ENCODE data around the gene B3GAT1. TPM values are rescaled to one million over a fixed set of nuclear protein-coding genes. Genes with fewer than 3 reads are reported as not detected.

B3GAT1 gene
- total RNA-seq, 1 donor from 2014 or later: 1.9 TPM

GRCh38 chr11:134385774-134386565, 26.1 kb downstream of the B3GAT1 start:
- no peaks in the 10 kb centered on the region for H3K36me3 ChIP-seq (ENCODE audit: insufficient read depth, low read length)

GRCh38 chr11:134385171-134385570, 26.9 kb downstream of the B3GAT1 start:
- Mint-ChIP-seq H3K4me1 (ENCODE audit: low read depth, unreplicated experiment) (no peaks in the 10 kb centered on the region), H3K4me3 (ENCODE audit: unreplicated experiment) (no peak overlapping the region), H3K27ac (ENCODE audit: unreplicated experiment) (no peak overlapping the region), H3K27me3 (ENCODE audit: low read depth, unreplicated experiment) (peaks cover 40% of the 10 kb centered on the region), H3K36me3 (ENCODE audit: low read depth, unreplicated experiment) (no peaks in the 10 kb centered on the region), H3K9me3 (ENCODE audit: unreplicated experiment) (no peaks in the 10 kb centered on the region)
- no peak for FAIRE-seq
- Histone ChIP-seq H3K79me2 (ENCODE audit: insufficient read depth, low read length) (no peaks in the 10 kb centered on the region), H3K27me3 (ENCODE audit: insufficient read depth, low read length) (no peaks in the 10 kb centered on the region), H2AFZ (ENCODE audit: low read depth, low read length) (no peak overlapping the region), H3K27ac (ENCODE audit: low read depth, low read length) (no peak overlapping the region), H3K36me3 (ENCODE audit: insufficient read depth, low read length) (no peaks in the 10 kb centered on the region), H3K4me3 (ENCODE audit: insufficient read depth, low read depth, low read length) (no peak overlapping the region), H3K9ac (ENCODE audit: low read length) (no peak overlapping the region), H3K9me3 (ENCODE audit: insufficient read depth, low read depth, low read length) (peaks cover 2% of the 10 kb centered on the region), H4K20me1 (ENCODE audit: insufficient read depth, low read length) (no peaks in the 10 kb centered on the region), H3K4me2 (ENCODE audit: low read length) (no peak overlapping the region), H3K4me1 (ENCODE audit: insufficient read depth, low read length) (no peaks in the 10 kb centered on the region)
- TF ChIP-seq CTCF (IDR thresholded peaks at IDR 0.05; ENCODE audit: insufficient read depth, low read depth, low read length) (no peak), EZH2 (IDR thresholded peaks at IDR 0.05; ENCODE audit: insufficient read depth, low read length) (no peak)
- no peak for DNase-seq (ENCODE audit: low read depth)

More at GRCh38 chr11:134385774-134386565, 26.1 kb downstream of the B3GAT1 start:
- peaks cover 2% of the 10 kb centered on the region for H3K9me3 ChIP-seq (ENCODE audit: insufficient read depth, low read depth, low read length)
- no peak overlapping the region for H3K27ac ChIP-seq (ENCODE audit: low read depth, low read length)
- no peaks in the 10 kb centered on the region for H4K20me1 ChIP-seq (ENCODE audit: insufficient read depth, low read length)
- H3K27me3 ChIP-seq (ENCODE audit: insufficient read depth, low read length): no peaks in the 10 kb centered on the region
- H2AFZ ChIP-seq (ENCODE audit: low read depth, low read length): no peak overlapping the region
- H3K79me2 ChIP-seq (ENCODE audit: insufficient read depth, low read length): no peaks in the 10 kb centered on the region
- Mint-ChIP-seq H3K4me3 (ENCODE audit: unreplicated experiment) (no peak overlapping the region), H3K27ac (ENCODE audit: unreplicated experiment) (no peak overlapping the region), H3K4me1 (ENCODE audit: low read depth, unreplicated experiment) (no peaks in the 10 kb centered on the region), H3K9me3 (ENCODE audit: unreplicated experiment) (no peaks in the 10 kb centered on the region), H3K27me3 (ENCODE audit: low read depth, unreplicated experiment) (peaks cover 40% of the 10 kb centered on the region), H3K36me3 (ENCODE audit: low read depth, unreplicated experiment) (peaks cover 2% of the 10 kb centered on the region)
- H3K4me2 ChIP-seq (ENCODE audit: low read length): no peak overlapping the region
- no peaks in the 10 kb centered on the region for H3K4me1 ChIP-seq (ENCODE audit: insufficient read depth, low read length)
- no peak overlapping the region for H3K4me3 ChIP-seq (ENCODE audit: insufficient read depth, low read depth, low read length)
- no peak for FAIRE-seq
- H3K9ac ChIP-seq (ENCODE audit: low read length): no peak overlapping the region
- no peak for DNase-seq (ENCODE audit: low read depth)
- TF ChIP-seq CTCF (IDR thresholded peaks at IDR 0.05; ENCODE audit: insufficient read depth, low read depth, low read length) (no peak), EZH2 (IDR thresholded peaks at IDR 0.05; ENCODE audit: insufficient read depth, low read length) (no peak)

- Mint-ChIP-seq H3K27me3 (ENCODE audit: low read depth, unreplicated experiment) (peaks cover 38% of the 10 kb centered on the region), H3K27ac (ENCODE audit: unreplicated experiment) (no peak overlapping the region), H3K4me1 (ENCODE audit: low read depth, unreplicated experiment) (no peaks in the 10 kb centered on the region), H3K36me3 (ENCODE audit: low read depth, unreplicated experiment) (no peaks in the 10 kb centered on the region), H3K4me3 (ENCODE audit: unreplicated experiment) (no peak overlapping the region), H3K9me3 (ENCODE audit: unreplicated experiment) (no peaks in the 10 kb centered on the region)
- H3K4me2 ChIP-seq (ENCODE audit: low read length): no peak overlapping the region
- no peak overlapping the region for H3K9ac ChIP-seq (ENCODE audit: low read length)
- H3K4me3 ChIP-seq (ENCODE audit: insufficient read depth, low read depth, low read length): no peak overlapping the region
- TF ChIP-seq CTCF (IDR thresholded peaks at IDR 0.05; ENCODE audit: insufficient read depth, low read depth, low read length) (no peak), EZH2 (IDR thresholded peaks at IDR 0.05; ENCODE audit: insufficient read depth, low read length) (no peak)
- no peaks in the 10 kb centered on the region for H4K20me1 ChIP-seq (ENCODE audit: insufficient read depth, low read length)
- no peaks in the 10 kb centered on the region for H3K4me1 ChIP-seq (ENCODE audit: insufficient read depth, low read length)
- H3K9me3 ChIP-seq (ENCODE audit: insufficient read depth, low read depth, low read length): peaks cover 2% of the 10 kb centered on the region
- H3K27ac ChIP-seq (ENCODE audit: low read depth, low read length): no peak overlapping the region
- FAIRE-seq: no peak
- no peaks in the 10 kb centered on the region for H3K36me3 ChIP-seq (ENCODE audit: insufficient read depth, low read length)
- no peaks in the 10 kb centered on the region for H3K27me3 ChIP-seq (ENCODE audit: insufficient read depth, low read length)
- no peaks in the 10 kb centered on the region for H3K79me2 ChIP-seq (ENCODE audit: insufficient read depth, low read length)
- no peak for DNase-seq (ENCODE audit: low read depth)
- no peak overlapping the region for H2AFZ ChIP-seq (ENCODE audit: low read depth, low read length)
Observed at GRCh38 chr11:134384406-134384805, 27.6 kb downstream of the B3GAT1 start.
